Gastrocnemius medialis (tissue), 4 donors: Measurements from ENCODE around the gene SIAH1. TPM values are rescaled to one million over a fixed set of nuclear protein-coding genes. Genes with fewer than 3 reads are reported as not detected.
A peak's percentile ranks its signal among the peaks of the same experiment; 100 is the strongest.

Experiments used
- ATAC-seq, 2 donors: fragments of 150-250 bp; one replicate each; pipeline ENCODE4 v1.9.1; 2016
- DNase-seq, 2 donors: peaks; one replicate each; pipeline ENCODE4 v3.0.0-alpha.2; 2019
- H3K27ac ChIP-seq, 4 donors: fragments of 200-600 bp; sonication (generic); 1 replicate in 1 of 4; 2 replicates in 3 of 4; pipeline ENCODE4 v1.5.1; 2016 to 2018; ENCODE audit warnings: mild to moderate bottlenecking in 2 of 4, moderate library complexity in 1 of 4
- H3K27me3 ChIP-seq, 3 donors: fragments of 200-600 bp; sonication (generic) in 2 of 3; 1 replicate in 1 of 3; 2 replicates in 2 of 3; pipeline versions ENCODE4 v1.5.1 to v1.6.0; 2016 to 2019; ENCODE audit warnings: mild to moderate bottlenecking in 1 of 3, moderate library complexity in 1 of 3
- H3K36me3 ChIP-seq, 2 donors: fragments of 200-600 bp; sonication (generic) in 1 of 2; one replicate each; pipeline ENCODE4 v1.5.1; 2017 to 2018
- H3K4me1 ChIP-seq, 2 donors: fragments of 200-600 bp; sonication (generic) in 1 of 2; one replicate each; pipeline ENCODE4 v1.5.1; 2016 to 2017; ENCODE audit warnings: mild to moderate bottlenecking in 2 of 2
- H3K4me3 ChIP-seq, 4 donors: fragments of 200-600 bp; sonication (generic) in 3 of 4; 1 replicate in 1 of 4; 2 replicates in 3 of 4; pipeline ENCODE4 v1.5.1; 2016 to 2019; ENCODE audit warnings: mild to moderate bottlenecking in 2 of 4
- H3K9me3 ChIP-seq, 3 donors: fragments of 200-600 bp; sonication (generic) in 2 of 3; 1 replicate in 1 of 3; 2 replicates in 2 of 3; pipeline ENCODE4 v1.5.1; 2016 to 2019
- POLR2A ChIP-seq, 2 donors: fragments of 450-650 bp; IDR thresholded peaks; one replicate each; pipeline ENCODE4 v1.6.1; 2017; ENCODE audit warnings: antibody characterized with exemption in 2 of 2, mild to moderate bottlenecking in 2 of 2, moderate library complexity in 2 of 2
- in situ Hi-C, 4 donors: fragments of 200-750 bp; cut with MboI; loops; one replicate each; pipeline versions ENCODE4 v1.15.0 to v1.8.0; 2017; ENCODE audit warnings: low sequenced_read_pairs in 4 of 4
- intact Hi-C: fragments of 100-400 bp; cut with DNase I; formaldehyde crosslinking; loops from one replicate; pipeline ENCODE4 v1.15.1; 2023; ENCODE audit warnings: low total_unique reads
- total RNA-seq, 4 donors: library from RNA; depleted of rRNA; stranded (reverse); fragments of >200 nt; gene quantifications; one replicate each; pipeline versions ENCODE4 v1.1.0 to v1.2.3, GENCODE V29; 2016
- TF ChIP-seq, protein P1 (sequence below), 5 experiments: fragments of 450-650 bp in 3 of 5; fragments of 200-600 bp in 2 of 5; sonication (generic) in 2 of 5; IDR thresholded peaks in 4 of 5; conservative IDR thresholded peaks in 1 of 5; 1 replicate in 4 of 5; 2 replicates in 1 of 5; pipeline ENCODE4 v1.5.1; 2016 to 2019; ENCODE audit warnings: antibody characterized with exemption in 5 of 5, mild to moderate bottlenecking in 3 of 5, moderate library complexity in 3 of 5

SIAH1 gene, protein sequence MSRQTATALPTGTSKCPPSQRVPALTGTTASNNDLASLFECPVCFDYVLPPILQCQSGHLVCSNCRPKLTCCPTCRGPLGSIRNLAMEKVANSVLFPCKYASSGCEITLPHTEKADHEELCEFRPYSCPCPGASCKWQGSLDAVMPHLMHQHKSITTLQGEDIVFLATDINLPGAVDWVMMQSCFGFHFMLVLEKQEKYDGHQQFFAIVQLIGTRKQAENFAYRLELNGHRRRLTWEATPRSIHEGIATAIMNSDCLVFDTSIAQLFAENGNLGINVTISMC
- total RNA-seq: 10 to 100 TPM; 19.9 to 21.0 (median 20.1) TPM

DNA sequence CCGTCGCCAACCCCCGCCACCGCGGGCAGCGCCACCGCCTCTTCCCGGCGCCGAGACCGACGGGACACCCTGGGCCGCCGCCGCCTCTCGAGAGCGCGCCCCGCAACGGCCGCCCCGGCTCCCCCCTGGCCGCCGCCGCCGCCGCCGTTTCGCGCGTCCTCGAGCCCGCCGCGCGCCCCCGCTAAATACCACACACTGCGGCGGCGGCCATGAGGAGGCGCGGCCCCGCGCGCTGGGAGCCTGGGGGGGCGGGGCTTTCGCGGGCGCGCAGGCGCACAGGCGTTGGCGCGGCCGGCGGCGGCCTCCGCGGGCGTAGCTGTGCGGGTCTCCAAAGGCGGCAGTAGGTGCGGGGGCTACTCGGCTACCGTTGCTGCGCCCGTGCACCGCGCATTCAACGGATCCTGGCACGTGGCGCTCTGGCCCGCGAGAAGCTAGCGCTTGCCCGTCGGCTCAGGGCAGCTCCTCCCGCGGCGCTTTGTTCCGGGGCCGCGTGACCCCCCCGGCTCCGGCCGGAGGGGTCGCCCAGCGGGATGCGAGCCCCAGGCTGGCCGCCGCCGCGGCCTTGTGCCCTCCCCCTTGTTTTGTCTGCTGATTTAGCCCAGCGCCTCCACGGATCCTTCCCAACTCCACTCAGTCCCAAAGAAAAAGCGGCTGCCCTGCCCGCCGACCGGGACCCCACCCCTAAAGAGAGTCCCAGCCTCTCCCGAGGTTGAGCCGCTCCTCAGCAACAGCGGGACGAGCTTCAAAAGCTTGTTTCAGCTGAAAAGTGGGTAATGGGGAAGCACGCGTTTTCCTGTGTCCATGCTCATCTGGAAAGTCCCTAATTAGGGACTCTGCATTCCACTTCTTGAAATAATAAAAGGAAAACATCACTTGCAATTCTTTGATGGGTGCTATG is at the start of gene SIAH1:
Gene SIAH1, minus strand, starts transcription at position 161 of the 898 bp plus-strand sequence. CDS start 22,985 bp downstream, outside the sequence.
- H3K36me3 ChIP-seq: no peaks in the 10 kb centered on the region
- TF ChIP-seq, protein P1, sequence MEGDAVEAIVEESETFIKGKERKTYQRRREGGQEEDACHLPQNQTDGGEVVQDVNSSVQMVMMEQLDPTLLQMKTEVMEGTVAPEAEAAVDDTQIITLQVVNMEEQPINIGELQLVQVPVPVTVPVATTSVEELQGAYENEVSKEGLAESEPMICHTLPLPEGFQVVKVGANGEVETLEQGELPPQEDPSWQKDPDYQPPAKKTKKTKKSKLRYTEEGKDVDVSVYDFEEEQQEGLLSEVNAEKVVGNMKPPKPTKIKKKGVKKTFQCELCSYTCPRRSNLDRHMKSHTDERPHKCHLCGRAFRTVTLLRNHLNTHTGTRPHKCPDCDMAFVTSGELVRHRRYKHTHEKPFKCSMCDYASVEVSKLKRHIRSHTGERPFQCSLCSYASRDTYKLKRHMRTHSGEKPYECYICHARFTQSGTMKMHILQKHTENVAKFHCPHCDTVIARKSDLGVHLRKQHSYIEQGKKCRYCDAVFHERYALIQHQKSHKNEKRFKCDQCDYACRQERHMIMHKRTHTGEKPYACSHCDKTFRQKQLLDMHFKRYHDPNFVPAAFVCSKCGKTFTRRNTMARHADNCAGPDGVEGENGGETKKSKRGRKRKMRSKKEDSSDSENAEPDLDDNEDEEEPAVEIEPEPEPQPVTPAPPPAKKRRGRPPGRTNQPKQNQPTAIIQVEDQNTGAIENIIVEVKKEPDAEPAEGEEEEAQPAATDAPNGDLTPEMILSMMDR (IDR thresholded peaks at IDR 0.05 in 4 of 5, conservative IDR thresholded peaks at IDR 0.05 in 1 of 5): peak in 2 of 5 experiments; percentile 6 to 16
- peak; percentile 96 to 97 for TF ChIP-seq POLR2A (IDR thresholded peaks at IDR 0.05)
- in situ Hi-C loops (no loop called here), intact Hi-C loops (loop anchor here (1.0 to 10.0 kb wide), 3 partner anchors 225 to 1469 kb away; partner anchors contain the start of genes DNAJA2, N4BP1 and ZNF423)
- ATAC-seq (peak; percentile 76 to 78), DNase-seq (peak; percentile 69 to 82)
- H3K4me1 ChIP-seq: peaks cover 28 to 37% of the 10 kb centered on the region in 2 donors
- peak within 1 kb of the TSS; percentile 77 to 89 (median 79) for H3K4me3 ChIP-seq
- H3K9me3 ChIP-seq: no peaks in the 10 kb centered on the region
- peak within 1 kb of the TSS; percentile 94 to 99 (median 98) for H3K27ac ChIP-seq
- H3K27me3 ChIP-seq: no peaks in the 10 kb centered on the region

DNA sequence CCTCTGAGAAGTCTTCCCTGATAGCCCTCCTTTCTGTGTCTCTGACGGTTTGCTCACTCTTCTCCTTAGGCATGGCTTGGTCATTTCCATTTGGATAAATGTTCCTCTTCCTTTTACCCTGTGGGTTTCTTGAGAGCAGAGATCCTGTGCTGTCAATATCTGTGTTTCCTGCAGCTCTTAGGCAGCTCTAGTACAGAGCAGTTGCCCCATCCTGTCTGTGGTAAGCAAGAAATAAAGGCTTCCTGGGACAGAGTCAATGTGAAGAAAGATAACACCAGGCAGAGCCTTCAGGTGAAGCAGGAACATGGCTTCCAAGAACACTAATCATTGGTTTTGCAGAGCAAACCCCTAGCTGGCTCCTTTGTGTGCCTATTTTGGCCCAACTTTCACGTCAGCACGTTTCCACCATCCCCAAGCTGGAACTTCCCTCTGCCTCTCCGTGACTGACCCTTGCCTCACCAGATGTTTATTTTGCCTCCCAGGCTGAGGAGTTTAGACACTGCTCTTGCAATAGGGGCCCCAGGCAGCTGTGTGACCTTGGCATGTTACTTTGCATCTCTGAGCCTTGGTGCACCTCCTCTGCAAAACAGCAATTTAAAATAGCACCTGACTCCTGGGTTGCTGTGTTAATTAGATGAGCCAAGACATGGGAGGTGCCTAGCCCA is 49.6 kb upstream of the SIAH1 start:
- Histone ChIP-seq H3K27ac (no peak overlapping the region), H3K4me1 (no peaks in the 10 kb centered on the region), H3K9me3 (no peaks in the 10 kb centered on the region), H3K4me3 (no peak overlapping the region), H3K27me3 (no peaks in the 10 kb centered on the region), H3K36me3 (no peaks in the 10 kb centered on the region)
- in situ Hi-C loops: no loop called here
- intact Hi-C loops: no loop called here
- DNase-seq (no peak), ATAC-seq (no peak)
- TF ChIP-seq, protein P1 (IDR thresholded peaks at IDR 0.05 in 4 of 5, conservative IDR thresholded peaks at IDR 0.05 in 1 of 5): no peak
- TF ChIP-seq POLR2A (IDR thresholded peaks at IDR 0.05): no peak

DNA sequence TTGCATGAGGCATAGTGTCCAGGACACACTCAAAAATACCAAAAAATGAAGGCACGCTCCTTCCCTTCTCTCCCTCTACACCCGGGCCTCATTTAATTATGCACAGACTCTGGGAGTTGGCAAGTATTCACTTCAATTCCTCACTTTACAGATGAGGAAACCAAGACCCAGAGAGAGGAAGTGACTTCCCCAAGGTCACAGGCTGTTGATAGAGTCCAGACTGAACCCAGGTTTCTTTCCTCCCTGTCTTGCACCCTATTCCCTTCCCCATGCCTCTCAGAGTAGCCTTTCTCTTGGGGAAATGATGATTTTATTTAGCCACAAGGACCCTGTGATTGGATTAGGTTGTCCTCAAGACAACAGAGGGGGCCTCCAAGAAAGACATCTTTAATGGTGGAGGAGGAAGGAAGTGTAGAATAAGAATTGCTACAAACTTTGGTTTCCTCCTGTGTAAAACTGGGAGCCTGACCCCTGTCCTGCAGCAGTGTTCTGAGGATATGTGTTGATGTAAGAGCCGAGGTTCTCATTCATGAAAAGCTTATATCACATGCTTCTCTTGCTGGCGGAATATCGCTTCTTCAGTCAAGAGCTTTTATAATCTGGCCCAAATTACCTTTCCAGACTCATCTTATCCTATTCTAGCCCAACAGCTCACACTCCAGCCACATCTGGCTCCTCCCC is 48.8 kb upstream of the SIAH1 start:
- in situ Hi-C loops (no loop called here), intact Hi-C loops (no loop called here)
- Histone ChIP-seq H3K36me3 (no peaks in the 10 kb centered on the region), H3K9me3 (no peaks in the 10 kb centered on the region), H3K4me1 (no peaks in the 10 kb centered on the region), H3K4me3 (no peak overlapping the region), H3K27me3 (no peaks in the 10 kb centered on the region), H3K27ac (no peak overlapping the region)
- DNase-seq (no peak), ATAC-seq (no peak)
- TF ChIP-seq POLR2A (IDR thresholded peaks at IDR 0.05): no peak
- TF ChIP-seq, protein P1 (IDR thresholded peaks at IDR 0.05 in 4 of 5, conservative IDR thresholded peaks at IDR 0.05 in 1 of 5): no peak

DNA sequence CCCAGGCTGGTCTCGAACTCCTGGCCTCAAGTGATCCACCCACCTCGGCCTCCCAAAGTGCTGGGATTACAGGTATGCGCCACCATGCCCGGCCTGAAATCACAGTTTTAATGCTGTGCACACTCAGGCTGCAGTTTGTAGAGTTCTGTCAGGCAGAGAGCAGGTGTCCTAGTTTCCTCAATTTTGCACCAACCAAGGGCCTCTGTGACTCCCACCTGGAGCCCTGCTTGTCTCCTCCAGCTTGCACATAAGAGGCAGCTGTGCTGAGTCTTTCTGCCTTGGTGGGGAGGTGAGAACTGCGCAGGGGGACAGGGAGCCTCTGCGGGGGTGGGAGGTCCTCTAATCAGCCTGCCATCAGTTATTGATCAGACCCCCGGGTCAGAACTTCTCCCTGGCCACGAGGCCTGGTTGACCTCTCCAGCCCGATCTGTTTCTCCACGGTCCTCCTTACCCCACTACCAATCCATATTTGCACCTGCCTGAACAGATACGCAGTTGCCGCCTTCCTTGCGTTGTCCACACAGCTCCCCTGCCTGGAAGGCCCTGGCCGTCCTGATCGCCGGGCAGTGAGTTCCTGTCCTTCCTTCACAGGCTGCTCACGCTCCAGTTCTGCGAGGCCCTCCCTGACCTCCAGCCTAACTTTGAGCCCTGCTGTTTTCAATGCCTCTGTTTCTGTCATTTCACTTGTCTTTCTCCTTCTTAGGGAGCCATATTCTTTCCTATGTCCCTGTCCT is 48.1 kb upstream of the SIAH1 start:
- no peak overlapping the region for H3K4me3 ChIP-seq
- H3K9me3 ChIP-seq: no peaks in the 10 kb centered on the region
- ATAC-seq (no peak), DNase-seq (no peak)
- TF ChIP-seq POLR2A (IDR thresholded peaks at IDR 0.05): no peak
- TF ChIP-seq, protein P1 (IDR thresholded peaks at IDR 0.05 in 4 of 5, conservative IDR thresholded peaks at IDR 0.05 in 1 of 5): no peak
- no peaks in the 10 kb centered on the region for H3K27me3 ChIP-seq
- H3K36me3 ChIP-seq: no peaks in the 10 kb centered on the region
- in situ Hi-C loops: no loop called here
- intact Hi-C loops: no loop called here
- no peaks in the 10 kb centered on the region for H3K4me1 ChIP-seq
- H3K27ac ChIP-seq: no peak overlapping the region
